Measurements from ENCODE around the gene APOBEC3F. TPM values are rescaled to one million over a fixed set of nuclear protein-coding genes. Genes with fewer than 3 reads are reported as not detected.

The APOBEC3F gene
- total and polyA plus RNA-seq, 2 of the 13 experiments (the other 11 are each of a cell fraction or from before 2014, with no cell fraction given) = 2.9 to 3.7 TPM

GRCh38 chr22:39013942-39014722 lies 26.5 kb upstream of the APOBEC3F start, which contains the start of gene APOBEC3C:
Gene APOBEC3C, plus strand, starts transcription at chr22:39014257. Its CDS starts 106 bp downstream, at chr22:39014363.
- BruUV-seq (replicated peaks) = no TSS peak
- 2% methylated on average over 12 of the region's 18 CpGs for WGBS (ENCODE audit: low lambda C conversion rate)
- in situ Hi-C loops (cut with HindIII; ENCODE audit: extremely low pct_ligation_motif_present, low pct_unique_long_range_greater_than_20kb) (loop anchor here (5.0 kb wide), 1 partner anchor 103 kb away; no protein-coding TSS in a partner anchor), intact Hi-C loops (cut with micrococcal nuclease; ENCODE audit: unreplicated experiment) (no loop called here)
- ChIA-PET POLR2A (interaction anchor here (0.6 to 1.8 kb wide), 3 partner anchors 12 to 283 kb away, joined by 3 to 4 read pairs (median 3); no protein-coding TSS in a partner anchor), CTCF (ENCODE audit: low intra/inter-chr PET ratio, low total read pairs) (no interaction called here)
- H2AFZ ChIP-seq (ENCODE audit: low read length) = no peak within 1 kb of the TSS
- H3K4me1 ChIP-seq (ENCODE audit: insufficient read depth, low read length) = peaks cover 49% of the 10 kb centered on the region
- DNase-seq (ENCODE audit: low spot score) (peak; percentile 75), ATAC-seq (peak; percentile 94), FAIRE-seq (peak; percentile 46)
- no peaks in the 10 kb centered on the region; a peak in 2 of 5 replicates for H3K27me3 ChIP-seq (ENCODE audit: control insufficient read depth in 1 of 2, insufficient read depth in 2 of 2, low read length in 2 of 2)
- no peaks in the 10 kb centered on the region for H3K9me3 ChIP-seq (ENCODE audit: low read length)
- peak within 1 kb of the TSS; percentile 65 for H3K9ac ChIP-seq (ENCODE audit: insufficient read depth, low read depth, low read length)
- H3K4me2 ChIP-seq (ENCODE audit: low read depth, low read length) = peak within 1 kb of the TSS; percentile 79
- H3K79me2 ChIP-seq (ENCODE audit: insufficient read depth, low read length) = no peaks in the 10 kb centered on the region
- peak within 1 kb of the TSS; percentile 67 for H3K27ac ChIP-seq (ENCODE audit: extremely low read length, insufficient read depth, low read length)
- H3K4me3 ChIP-seq (replicated peaks in 1 of 3; ENCODE audit: insufficient read depth in 1 of 3, low read depth in 2 of 3, low read length in 3 of 3) = peak within 1 kb of the TSS; percentile 77 to 86 (median 78)
- no peaks in the 10 kb centered on the region for H3K36me3 ChIP-seq (replicated peaks in 1 of 2; ENCODE audit: control insufficient read depth in 1 of 2, insufficient read depth in 2 of 2, low read length in 2 of 2)
- no peaks in the 10 kb centered on the region for H4K20me1 ChIP-seq (ENCODE audit: insufficient read depth, low read length)
- TF ChIP-seq, protein P1, sequence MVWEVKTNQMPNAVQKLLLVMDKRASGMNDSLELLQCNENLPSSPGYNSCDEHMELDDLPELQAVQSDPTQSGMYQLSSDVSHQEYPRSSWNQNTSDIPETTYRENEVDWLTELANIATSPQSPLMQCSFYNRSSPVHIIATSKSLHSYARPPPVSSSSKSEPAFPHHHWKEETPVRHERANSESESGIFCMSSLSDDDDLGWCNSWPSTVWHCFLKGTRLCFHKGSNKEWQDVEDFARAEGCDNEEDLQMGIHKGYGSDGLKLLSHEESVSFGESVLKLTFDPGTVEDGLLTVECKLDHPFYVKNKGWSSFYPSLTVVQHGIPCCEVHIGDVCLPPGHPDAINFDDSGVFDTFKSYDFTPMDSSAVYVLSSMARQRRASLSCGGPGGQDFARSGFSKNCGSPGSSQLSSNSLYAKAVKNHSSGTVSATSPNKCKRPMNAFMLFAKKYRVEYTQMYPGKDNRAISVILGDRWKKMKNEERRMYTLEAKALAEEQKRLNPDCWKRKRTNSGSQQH (CRISPR knock-in tag; IDR thresholded peaks at IDR 0.05; ENCODE audit: low read depth) = 0 out of 2 replicates have a peak, but pooled peaks have one; percentile 61
- peak; percentile 21; the same call in 1 of the 2 replicates for TF ChIP-seq BCL6 (CRISPR knock-in tag; IDR thresholded peaks at IDR 0.05)
- 0 out of 2 replicates have a peak, but pooled peaks have one; percentile 17 for TF ChIP-seq STAG1 (CRISPR knock-in tag; IDR thresholded peaks at IDR 0.05)
- TF ChIP-seq DR1 (CRISPR knock-in tag; IDR thresholded peaks at IDR 0.05) = peak; percentile 48; the same call in 1 of the 2 replicates
- peak; percentile 64 for TF ChIP-seq ZNF574 (CRISPR knock-in tag; IDR thresholded peaks at IDR 0.05)
- peak; percentile 73 for TF ChIP-seq BRD4 (CRISPR knock-in tag; IDR thresholded peaks at IDR 0.05)
- TF ChIP-seq FOXM1 (CRISPR knock-in tag; IDR thresholded peaks at IDR 0.05) = no peak
- 0 out of 2 replicates have a peak, but pooled peaks have one; percentile 23 for TF ChIP-seq ISL2 (CRISPR knock-in tag; IDR thresholded peaks at IDR 0.05)
- TF ChIP-seq EED (CRISPR knock-in tag; IDR thresholded peaks at IDR 0.05) = 0 out of 2 replicates have a peak, but pooled peaks have one; percentile 43
- TF ChIP-seq ZNF121 (CRISPR knock-in tag; IDR thresholded peaks at IDR 0.05) = no peak
- TF ChIP-seq, protein P2, sequence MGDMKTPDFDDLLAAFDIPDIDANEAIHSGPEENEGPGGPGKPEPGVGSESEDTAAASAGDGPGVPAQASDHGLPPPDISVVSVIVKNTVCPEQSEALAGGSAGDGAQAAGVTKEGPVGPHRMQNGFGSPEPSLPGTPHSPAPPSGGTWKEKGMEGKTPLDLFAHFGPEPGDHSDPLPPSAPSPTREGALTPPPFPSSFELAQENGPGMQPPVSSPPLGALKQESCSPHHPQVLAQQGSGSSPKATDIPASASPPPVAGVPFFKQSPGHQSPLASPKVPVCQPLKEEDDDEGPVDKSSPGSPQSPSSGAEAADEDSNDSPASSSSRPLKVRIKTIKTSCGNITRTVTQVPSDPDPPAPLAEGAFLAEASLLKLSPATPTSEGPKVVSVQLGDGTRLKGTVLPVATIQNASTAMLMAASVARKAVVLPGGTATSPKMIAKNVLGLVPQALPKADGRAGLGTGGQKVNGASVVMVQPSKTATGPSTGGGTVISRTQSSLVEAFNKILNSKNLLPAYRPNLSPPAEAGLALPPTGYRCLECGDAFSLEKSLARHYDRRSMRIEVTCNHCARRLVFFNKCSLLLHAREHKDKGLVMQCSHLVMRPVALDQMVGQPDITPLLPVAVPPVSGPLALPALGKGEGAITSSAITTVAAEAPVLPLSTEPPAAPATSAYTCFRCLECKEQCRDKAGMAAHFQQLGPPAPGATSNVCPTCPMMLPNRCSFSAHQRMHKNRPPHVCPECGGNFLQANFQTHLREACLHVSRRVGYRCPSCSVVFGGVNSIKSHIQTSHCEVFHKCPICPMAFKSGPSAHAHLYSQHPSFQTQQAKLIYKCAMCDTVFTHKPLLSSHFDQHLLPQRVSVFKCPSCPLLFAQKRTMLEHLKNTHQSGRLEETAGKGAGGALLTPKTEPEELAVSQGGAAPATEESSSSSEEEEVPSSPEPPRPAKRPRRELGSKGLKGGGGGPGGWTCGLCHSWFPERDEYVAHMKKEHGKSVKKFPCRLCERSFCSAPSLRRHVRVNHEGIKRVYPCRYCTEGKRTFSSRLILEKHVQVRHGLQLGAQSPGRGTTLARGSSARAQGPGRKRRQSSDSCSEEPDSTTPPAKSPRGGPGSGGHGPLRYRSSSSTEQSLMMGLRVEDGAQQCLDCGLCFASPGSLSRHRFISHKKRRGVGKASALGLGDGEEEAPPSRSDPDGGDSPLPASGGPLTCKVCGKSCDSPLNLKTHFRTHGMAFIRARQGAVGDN (CRISPR knock-in tag; IDR thresholded peaks at IDR 0.05) = peak; percentile 68
- 0 out of 2 replicates have a peak, but pooled peaks have one; percentile 21 for TF ChIP-seq KMT2A (CRISPR knock-in tag; IDR thresholded peaks at IDR 0.05)
- TF ChIP-seq ZNF746 (CRISPR knock-in tag; IDR thresholded peaks at IDR 0.05) = 0 out of 2 replicates have a peak, but pooled peaks have one; percentile 4
- TF ChIP-seq FOSL2 (CRISPR knock-in tag; IDR thresholded peaks at IDR 0.05) = peak; percentile 41
- TF ChIP-seq CHD4 (IDR thresholded peaks at IDR 0.05; ENCODE audit: borderline replicate concordance, low read length) = no peak
- TF ChIP-seq KAT8 (CRISPR knock-in tag; IDR thresholded peaks at IDR 0.05) = peak; percentile 66
